Nephron (organoid): ENCODE data around the gene ZSCAN5A.
"Not testable (repeated sequence)": the region's sequence is repeated elsewhere in the genome, so short reads cannot be mapped to it uniquely, and the experiment has no call there.

Experiments used
- H3K27ac Mint-ChIP-seq, 3 experiments: 2 replicates each; pipeline ENCODE4 v1.8.0; 2020; ENCODE audit warnings: mixed read lengths in 3 of 3, mild to moderate bottlenecking in 2 of 3, moderate library complexity in 1 of 3
- H3K27me3 Mint-ChIP-seq: 2 replicates; pipeline ENCODE4 v1.8.0; 2021; ENCODE audit warnings: low read depth, mild to moderate bottlenecking, moderate library complexity, mixed read lengths
- H3K36me3 Mint-ChIP-seq: 2 replicates; pipeline ENCODE4 v1.8.0; 2020; ENCODE audit warnings: low read depth, mixed read lengths
- H3K4me1 Mint-ChIP-seq: 2 replicates; pipeline ENCODE4 v1.8.0; 2020; ENCODE audit warnings: mixed read lengths
- H3K4me3 Mint-ChIP-seq, 3 experiments: 2 replicates each; pipeline ENCODE4 v1.8.0; 2020; ENCODE audit warnings: mild to moderate bottlenecking in 3 of 3, mixed read lengths in 3 of 3, moderate library complexity in 2 of 3
- H3K9me3 Mint-ChIP-seq: 2 replicates; pipeline ENCODE4 v1.8.0; 2020; ENCODE audit warnings: mixed read lengths
- TF ChIP-seq, protein P1 (sequence below), 3 experiments: fragments of 200-600 bp; sonication (generic); IDR thresholded peaks; one replicate each; pipeline ENCODE4 v1.5.0; 2021; ENCODE audit warnings: antibody characterized with exemption in 3 of 3; ENCODE audit not compliant: unreplicated experiment in 3 of 3

Gene ZSCAN5A

DNA sequence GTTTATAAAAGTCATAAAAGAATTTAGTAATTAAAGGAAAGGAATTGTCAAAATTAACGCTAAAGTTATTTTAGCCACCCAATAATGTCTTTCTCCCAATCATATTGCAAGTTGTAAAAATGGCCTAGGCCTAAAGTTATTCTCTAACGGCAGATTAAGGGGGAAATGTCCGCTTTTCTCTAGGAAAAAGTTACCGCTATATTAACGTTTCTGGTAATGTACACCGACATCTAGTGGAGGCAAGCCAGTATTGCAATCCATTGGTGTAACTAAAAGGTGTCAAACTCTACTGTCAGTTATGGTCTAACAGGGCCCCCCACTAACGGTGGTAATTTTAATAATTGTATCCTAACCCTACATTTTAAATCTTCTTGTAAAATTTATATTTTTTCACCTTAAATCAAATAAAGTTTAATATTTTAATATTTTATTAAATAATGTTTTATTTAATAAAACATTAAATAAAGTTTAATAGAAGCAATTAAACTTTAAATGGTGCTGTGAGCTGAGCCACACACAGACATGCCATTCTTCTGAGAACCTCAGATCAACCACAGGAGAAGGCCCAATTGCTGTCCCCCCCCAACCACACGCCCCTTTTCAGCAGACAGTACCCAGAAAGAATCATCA is 35.9 kb upstream of the ZSCAN5A start:
- H3K4me1 Mint-ChIP-seq: no peaks in the 10 kb centered on the region
- H3K4me3 Mint-ChIP-seq: no peak overlapping the region
- H3K27ac Mint-ChIP-seq: no peak overlapping the region
- H3K36me3 Mint-ChIP-seq: peaks cover 4% of the 10 kb centered on the region
- no peaks in the 10 kb centered on the region for H3K27me3 Mint-ChIP-seq
- TF ChIP-seq, protein P1, sequence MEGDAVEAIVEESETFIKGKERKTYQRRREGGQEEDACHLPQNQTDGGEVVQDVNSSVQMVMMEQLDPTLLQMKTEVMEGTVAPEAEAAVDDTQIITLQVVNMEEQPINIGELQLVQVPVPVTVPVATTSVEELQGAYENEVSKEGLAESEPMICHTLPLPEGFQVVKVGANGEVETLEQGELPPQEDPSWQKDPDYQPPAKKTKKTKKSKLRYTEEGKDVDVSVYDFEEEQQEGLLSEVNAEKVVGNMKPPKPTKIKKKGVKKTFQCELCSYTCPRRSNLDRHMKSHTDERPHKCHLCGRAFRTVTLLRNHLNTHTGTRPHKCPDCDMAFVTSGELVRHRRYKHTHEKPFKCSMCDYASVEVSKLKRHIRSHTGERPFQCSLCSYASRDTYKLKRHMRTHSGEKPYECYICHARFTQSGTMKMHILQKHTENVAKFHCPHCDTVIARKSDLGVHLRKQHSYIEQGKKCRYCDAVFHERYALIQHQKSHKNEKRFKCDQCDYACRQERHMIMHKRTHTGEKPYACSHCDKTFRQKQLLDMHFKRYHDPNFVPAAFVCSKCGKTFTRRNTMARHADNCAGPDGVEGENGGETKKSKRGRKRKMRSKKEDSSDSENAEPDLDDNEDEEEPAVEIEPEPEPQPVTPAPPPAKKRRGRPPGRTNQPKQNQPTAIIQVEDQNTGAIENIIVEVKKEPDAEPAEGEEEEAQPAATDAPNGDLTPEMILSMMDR (IDR thresholded peaks at IDR 0.05; ENCODE audit: unreplicated experiment in 3 of 3): peak; percentile 77 to 84 (median 77)
- peaks cover 21% of the 10 kb centered on the region for H3K9me3 Mint-ChIP-seq

DNA sequence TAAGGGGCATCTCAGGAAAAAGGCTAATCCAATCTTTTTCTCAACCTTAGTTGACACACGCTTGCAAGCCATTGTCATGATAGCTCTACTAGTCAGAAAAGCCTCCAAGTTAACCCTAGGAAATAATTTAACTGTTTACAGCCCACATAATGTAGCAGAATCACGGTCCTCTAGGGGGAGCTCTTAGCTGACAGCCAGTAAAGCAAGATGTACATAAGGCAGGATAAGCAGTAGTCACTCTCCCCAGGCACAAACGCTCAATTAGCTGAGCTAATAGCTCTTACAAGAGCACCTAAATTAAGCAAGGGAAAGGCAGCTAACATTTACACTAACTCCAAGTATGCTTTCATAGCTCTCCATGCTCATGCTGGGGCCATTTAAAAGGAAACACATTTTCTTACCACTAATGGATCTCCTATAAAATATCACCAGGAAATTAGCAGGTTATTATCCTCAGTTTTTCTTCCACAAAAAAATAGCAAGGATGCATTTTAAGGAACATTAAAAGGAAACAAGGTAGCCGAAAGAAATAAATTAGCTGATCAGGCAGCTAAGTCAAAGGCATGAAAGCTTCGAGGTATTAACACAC is 33.7 kb upstream of the ZSCAN5A start:
- Mint-ChIP-seq H3K27me3 (no peaks in the 10 kb centered on the region), H3K27ac (no peak overlapping the region), H3K9me3 (peaks cover 17% of the 10 kb centered on the region), H3K4me3 (no peak overlapping the region), H3K4me1 (no peaks in the 10 kb centered on the region), H3K36me3 (no peaks in the 10 kb centered on the region)
- TF ChIP-seq, protein P1 (IDR thresholded peaks at IDR 0.05; ENCODE audit: unreplicated experiment in 3 of 3): no peak

DNA sequence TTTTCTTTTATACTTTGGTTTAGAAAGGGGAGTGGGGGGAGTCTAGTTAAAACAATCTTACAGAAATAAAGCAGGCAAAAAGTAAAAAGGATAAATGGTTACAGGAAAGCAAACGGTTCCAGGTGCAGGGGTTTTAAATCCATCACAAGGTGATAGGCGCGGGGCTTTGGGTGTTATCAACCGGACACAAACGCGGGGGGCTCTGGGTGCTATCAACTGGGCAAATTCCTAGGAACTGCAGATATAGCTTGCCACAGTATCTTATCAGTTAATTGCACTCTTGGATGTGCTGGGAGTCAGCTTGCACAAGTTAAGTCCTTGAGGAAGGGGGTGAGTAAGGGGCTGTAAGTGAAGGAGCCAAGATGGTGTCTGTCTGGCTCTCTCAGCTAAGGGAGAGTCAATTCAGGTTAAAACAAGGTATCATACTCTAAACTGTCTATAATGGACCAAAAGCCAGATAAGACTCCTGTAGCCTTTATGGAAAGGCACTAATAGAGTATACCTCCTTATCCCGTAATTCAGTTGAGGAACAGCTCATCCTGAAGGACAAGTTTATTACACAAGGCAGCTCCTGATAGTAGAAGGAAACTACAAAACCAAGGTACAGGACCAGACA is 32.6 kb upstream of the ZSCAN5A start:
- H3K4me1 Mint-ChIP-seq: no peaks in the 10 kb centered on the region
- no peak overlapping the region for H3K4me3 Mint-ChIP-seq
- no peak overlapping the region for H3K27ac Mint-ChIP-seq
- no peaks in the 10 kb centered on the region for H3K36me3 Mint-ChIP-seq
- TF ChIP-seq, protein P1 (IDR thresholded peaks at IDR 0.05; ENCODE audit: unreplicated experiment in 3 of 3): no peak
- H3K9me3 Mint-ChIP-seq: peaks cover 24% of the 10 kb centered on the region
- peaks cover 8% of the 10 kb centered on the region for H3K27me3 Mint-ChIP-seq

GRCh38 chr19:56341948-56342347 is 27.3 kb upstream of the ZSCAN5A start:
- H3K27ac Mint-ChIP-seq: no peak overlapping the region
- H3K36me3 Mint-ChIP-seq: no peaks in the 10 kb centered on the region
- no peak overlapping the region for H3K4me3 Mint-ChIP-seq
- H3K9me3 Mint-ChIP-seq: peaks cover 48% of the 10 kb centered on the region
- TF ChIP-seq, protein P1 (IDR thresholded peaks at IDR 0.05; ENCODE audit: unreplicated experiment in 3 of 3): no peak
- peaks cover 8% of the 10 kb centered on the region for H3K27me3 Mint-ChIP-seq
- no peaks in the 10 kb centered on the region for H3K4me1 Mint-ChIP-seq

DNA sequence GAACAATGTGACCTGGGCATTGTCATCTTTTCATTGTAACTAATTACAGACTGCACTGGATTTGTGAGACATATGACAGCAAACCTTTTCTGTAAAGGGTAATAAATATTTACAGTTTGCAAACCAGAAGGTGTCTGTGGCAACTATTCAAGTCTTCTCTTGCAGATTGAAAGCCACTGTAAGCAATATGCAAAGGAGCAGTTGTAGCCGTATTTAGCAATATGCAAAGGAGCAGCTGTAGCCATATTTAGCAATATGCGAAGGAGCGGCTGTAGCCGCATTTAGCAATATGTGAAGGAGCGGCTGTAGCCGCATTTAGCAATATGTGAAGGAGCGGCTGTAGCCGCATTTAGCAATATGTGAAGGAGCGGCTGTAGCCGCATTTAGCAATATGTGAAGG is 24.4 kb upstream of the ZSCAN5A start:
- H3K9me3 Mint-ChIP-seq: peaks cover 51% of the 10 kb centered on the region
- not testable (repeated sequence) for H3K36me3 Mint-ChIP-seq, H3K4me1 Mint-ChIP-seq, H3K27ac Mint-ChIP-seq, H3K27me3 Mint-ChIP-seq, H3K4me3 Mint-ChIP-seq

- H3K27ac Mint-ChIP-seq, H3K4me1 Mint-ChIP-seq, H3K36me3 Mint-ChIP-seq, H3K27me3 Mint-ChIP-seq, H3K4me3 Mint-ChIP-seq: not testable (repeated sequence)
- H3K9me3 Mint-ChIP-seq: peaks cover 47% of the 10 kb centered on the region
These were observed 22.4 kb upstream of the ZSCAN5A start for GRCh38 chr19:56337077-56337476.

GRCh38 chr19:56335371-56335770 is 20.7 kb upstream of the ZSCAN5A start:
- peaks cover 44% of the 10 kb centered on the region for H3K9me3 Mint-ChIP-seq
- not testable (repeated sequence) for H3K4me1 Mint-ChIP-seq, H3K27ac Mint-ChIP-seq, H3K4me3 Mint-ChIP-seq, H3K36me3 Mint-ChIP-seq, H3K27me3 Mint-ChIP-seq
